HuH-7 (cell line): ENCODE measurements around the gene PPP2R3B.
"Not testable (repeated sequence)": the region's sequence is repeated elsewhere in the genome, so short reads cannot be mapped to it uniquely, and the experiment has no call there.

Experiments
- DNase-seq: peaks from one replicate; pipeline ENCODE4 v3.0.0; 2011; ENCODE audit warnings: low spot score

Gene PPP2R3B

DNA sequence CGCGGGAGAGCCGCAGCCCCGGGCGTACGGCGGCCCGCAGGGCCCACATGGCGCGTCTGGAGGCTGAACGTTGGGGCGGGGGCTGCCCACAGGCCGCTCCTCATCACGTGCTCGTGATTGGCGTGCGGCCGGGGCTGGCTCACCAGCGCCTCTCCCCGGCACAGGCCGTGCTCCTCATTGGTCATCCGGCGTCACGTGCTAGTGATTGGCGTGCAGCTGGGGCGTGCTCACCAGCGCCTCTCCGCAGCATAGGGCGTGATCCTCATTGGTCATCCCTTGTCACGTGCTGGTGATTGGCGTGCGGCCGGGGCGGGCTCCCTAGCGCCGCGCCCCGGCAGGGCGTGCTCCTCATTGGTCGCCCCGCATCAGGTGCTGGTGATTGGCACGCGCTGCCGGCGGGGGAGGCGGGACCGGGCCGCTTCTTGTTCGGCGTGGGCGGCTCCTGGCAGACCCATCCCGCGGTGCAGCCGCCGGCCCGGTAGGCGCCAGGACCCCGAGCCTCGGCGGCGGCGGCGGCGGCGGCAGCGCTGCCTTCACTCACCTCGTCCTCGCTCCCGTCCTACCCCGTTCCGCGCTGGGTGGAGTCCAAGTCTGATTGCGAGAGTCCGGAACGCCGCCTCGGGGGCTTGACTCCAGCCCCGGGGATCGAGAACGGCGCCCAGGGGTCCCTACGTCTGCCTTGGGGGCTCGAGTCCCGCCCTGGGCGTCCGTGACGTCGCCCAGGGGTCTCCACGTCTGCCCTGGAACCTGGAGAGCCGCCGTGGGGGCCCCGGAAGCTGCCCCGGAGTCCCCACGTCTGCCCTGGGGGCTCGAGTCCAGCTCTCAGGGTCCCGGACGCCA is 67.7 kb downstream of the PPP2R3B start, which contains the start of gene GTPBP6:
Gene GTPBP6 (minus strand): TSS at position 58 of the 840 bp plus-strand sequence. CDS start 9 bp downstream, at position 49.
- DNase-seq, result peak; percentile 85

DNA sequence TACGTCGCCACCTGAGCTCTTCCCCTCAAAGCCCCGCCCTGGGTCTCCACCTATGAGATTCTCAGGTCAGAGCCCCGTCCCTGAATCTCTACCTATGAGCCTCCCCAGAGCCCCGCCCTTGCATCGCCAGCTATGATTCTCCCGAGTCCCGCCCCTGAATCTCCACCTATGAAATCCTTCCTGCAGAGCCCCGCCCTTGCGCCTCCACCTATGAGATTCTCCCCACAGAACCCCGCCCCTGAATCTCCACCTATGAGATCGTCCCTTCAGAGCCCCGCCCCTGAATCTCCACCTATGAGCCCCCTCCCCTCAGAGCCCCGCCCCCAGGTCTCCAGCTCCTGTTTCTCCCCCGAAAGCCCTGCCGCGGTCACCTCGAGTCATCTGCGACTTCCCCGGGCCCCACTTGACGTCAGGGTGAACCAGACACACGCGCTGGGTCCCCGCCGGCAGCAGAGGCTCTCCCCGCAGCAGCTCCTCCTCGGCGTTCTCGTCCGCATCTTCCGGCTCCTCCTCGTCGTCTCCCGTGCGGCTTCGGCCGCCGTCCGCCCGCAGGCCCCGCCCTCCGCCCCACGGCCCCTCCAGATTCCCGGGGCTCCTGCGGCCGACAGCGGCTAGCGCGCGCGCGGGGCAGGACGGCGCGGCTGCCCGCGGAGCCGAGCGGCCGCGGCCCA is 68.5 kb downstream of the PPP2R3B start:
- no peak for DNase-seq

DNA sequence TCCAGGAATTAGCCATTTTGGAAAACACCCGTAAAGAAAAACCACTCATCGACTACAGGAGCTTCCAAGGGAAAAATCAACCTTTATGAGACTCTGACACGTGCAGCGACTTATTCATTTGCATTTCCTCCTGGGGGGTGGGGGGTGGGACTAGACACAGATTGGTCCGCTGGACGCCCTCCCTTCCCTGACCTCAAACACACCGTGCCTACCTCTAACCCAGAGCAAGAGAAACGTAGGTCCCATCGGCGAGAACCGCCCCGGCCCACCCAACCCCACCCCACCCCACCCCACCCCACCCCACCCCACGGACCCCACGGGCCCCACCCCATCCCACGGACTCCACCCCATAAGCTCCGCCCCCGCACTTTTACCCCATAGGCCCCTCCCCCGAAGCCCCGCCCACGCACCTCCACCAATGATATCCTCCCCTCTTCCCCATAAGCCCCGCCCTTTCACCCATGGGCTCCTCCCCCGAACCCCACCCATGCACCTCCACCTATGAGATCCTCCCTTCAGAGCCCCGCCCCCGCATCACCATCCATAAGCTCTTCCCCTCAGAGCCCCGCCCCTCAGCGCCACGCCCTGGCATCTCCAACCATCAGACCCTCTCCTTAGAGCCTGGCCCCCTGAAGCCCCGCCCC is 69.2 kb downstream of the PPP2R3B start:
- DNase-seq, result peak; percentile 73

DNA sequence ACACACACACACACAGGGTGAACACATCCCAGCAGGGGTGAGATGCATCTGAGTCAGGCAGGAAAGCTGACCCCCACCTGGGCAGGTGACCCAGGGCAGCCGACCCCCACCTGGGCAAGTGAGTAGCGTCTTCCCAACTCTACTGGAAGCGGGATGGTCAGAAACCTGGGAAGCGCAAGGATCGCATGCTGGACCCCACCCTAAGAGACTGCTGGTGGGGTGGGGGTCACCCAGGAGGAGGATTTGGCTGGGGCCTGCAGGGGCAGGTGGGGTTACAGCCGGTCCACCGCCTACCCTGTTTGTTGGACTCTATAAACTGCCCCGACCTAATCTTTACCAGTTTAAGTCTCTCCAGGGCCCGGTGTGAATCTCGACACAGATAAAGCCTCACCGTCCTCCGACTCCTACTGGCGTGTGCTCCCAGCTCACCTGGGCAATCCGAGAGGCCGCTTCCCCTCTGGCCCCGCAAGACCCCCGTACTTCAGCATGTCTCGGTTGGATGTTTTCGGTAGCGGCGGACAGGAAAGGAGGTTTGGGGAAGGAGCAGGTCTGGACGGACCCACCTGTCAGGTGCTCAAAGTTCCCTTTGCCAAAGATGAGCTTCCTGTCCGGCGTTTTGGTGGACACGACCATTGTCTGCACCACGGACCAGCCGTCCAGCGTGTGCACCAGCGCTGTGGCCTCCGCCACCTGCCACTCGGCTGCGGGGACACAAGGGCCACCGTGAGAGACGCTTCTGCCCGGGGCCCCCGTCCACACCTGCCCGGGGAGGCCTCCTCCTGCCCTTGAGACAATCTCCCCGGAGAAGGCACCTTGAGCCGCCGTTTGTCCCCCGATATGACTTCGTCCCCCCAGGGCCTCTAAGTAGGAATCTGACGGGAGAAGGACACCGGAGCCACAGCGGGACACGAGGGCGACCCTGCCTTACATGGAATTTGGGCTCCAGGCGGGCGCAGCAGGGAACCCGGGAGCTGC is 70.1 kb downstream of the PPP2R3B start:
- DNase-seq, result no peak

DNA sequence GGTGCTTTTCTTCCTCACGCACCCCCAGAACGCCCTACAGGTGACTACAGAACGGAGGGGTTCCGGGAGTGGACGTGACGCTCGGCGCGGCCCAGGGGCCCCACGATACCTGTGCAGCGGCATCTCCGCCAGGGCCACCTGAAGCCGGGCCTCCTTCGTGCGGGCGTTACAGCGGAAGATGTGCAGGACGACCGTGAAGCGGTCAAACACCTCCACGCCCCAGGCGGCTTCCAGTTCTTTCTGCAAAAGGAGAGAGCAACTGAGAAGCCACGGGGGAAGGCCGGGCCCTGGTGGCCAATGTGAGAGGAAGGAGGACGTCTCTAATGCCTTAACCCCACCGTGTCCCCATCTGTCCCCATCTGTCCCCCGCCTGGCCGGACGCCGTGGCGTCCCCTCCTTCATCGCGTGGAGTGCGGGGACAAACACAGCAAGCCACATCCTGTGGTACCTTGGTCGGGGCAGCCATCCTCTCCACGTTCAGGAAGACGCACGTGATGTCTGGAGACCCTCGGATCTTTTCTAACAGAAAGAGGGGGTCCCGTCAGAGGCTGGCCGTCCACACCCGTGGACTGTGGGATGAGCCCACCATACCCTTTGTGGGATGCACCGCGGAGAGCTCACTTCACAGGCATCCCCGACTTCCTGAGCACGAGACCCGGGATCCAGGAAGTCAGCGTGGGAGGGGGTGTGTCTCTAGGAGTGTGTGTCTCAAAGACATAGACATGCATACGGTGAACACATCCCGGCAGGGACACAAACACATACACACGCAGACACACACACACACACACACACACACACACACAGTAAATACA is 71.7 kb downstream of the PPP2R3B start:
- no peak for DNase-seq

DNA sequence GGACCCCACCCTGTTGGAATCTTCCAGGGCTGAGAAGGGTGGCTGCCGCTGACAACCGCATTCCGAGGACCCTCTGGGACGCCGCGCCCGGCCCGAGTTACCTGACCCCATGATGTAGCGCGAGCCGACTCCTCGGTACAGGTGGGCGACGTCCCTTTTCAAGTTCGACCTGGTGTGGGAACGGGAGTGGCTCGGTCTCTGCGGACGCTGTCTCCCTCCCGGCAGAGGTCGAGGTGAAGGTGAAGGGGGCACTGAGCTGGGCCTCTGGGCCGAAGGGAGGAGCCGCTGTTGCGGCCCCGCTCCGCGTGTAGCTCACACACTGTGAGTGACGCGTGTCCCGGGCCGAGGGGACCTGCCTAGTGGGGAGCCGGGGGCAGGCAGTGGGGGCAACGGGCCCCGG is 72.7 kb downstream of the PPP2R3B start:
- no peak for DNase-seq

DNA sequence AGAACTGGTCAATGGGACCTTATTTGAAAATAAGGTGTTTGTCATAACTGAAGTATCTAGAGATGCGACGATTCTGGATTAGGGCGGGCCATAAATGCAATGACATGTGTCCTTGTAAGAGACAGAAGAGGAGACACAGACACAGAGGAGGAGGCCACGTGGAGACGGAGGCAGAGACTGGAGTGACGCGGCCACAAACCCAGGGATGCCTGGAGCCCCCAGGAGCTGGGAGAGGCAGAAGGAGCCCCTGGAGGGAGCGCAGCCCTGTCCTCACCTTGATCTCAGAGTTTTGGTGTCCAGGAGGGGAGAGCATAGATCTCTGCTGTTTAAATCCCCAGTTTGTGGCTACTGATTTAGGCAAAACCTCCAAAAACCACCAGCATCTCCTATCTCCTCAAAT is 73.2 kb downstream of the PPP2R3B start:
- DNase-seq, result no peak

DNA sequence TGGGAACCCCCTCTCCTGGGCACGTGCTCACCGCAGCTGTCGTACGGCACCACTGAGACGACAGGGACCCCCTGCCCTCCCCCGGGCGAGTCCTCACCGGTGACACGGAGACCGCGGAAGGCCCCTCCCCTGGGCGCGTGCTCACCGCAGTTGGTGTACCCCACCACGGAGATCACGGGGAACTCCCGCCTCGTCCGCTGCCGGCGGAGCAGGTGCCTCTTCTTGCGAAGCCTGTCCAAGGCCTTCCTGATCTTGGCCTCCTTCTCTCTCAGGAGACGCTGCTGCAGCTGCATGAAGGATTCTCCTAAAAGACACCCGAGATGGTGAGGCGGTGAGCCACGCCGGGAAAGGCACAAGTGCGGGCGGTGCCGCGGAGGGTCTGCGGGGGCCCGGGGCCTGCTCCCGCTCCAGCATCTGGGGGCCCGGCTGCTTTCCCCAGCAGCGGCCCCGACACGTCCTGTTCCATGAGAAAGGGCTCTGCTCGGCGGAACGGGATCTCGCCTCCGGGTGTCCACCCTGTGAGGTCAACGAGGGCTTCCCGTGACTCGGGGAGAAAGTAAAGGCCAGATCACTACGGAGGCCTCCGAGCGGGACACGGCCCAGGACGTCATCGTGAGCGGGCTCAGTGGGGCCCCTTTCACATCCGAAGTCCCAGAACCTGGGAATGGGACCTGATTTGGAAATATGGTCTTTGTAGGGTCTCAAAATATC is 73.9 kb downstream of the PPP2R3B start:
- no peak for DNase-seq

DNA sequence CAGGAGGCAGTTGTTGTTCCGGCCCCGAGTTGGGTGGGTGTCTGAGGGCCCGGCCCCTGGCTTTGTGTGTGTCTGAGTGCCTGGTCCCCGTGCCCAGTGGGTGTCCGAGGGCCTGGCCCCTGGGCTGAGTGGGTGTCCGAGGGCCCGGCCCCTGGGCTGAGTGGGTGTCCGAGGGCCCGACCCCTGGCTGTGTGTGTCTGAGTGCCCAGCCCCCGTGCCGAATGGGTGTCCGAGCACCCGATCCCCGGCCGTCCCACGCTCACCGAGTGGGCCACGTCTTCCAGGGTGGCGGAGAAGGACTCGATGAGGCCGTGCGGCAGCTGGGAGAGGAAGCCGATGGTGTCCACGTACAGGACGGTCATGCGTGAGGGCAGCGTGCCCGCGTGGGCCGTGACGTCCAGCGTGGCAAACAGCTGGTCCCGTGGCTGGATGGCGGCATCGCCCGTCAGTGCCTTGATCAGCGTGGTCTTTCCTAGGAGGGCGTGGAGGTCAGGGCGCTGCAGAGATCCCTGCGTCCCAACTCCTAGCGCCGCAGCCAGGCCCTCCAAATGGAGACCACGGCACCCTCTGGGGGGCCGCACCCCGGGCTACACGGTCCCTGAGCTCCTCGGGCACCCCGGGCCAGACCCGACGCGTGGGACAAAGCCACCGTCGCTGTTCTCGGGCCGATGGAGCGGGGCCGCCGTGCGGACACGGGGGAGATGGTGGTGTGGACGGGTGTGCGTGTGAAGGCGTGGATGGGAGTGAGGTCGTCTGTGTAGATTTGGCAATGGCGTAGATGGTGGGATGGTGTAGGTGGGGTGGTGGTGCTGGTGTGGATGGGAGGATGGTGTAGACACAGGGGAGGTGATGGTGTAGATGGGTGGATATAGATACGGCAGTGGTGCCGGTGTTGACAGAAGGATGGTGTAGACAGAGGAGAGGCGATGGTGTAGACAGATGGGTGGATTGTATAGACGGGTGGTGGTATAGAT is 75.3 kb downstream of the PPP2R3B start:
- no peak for DNase-seq

DNA sequence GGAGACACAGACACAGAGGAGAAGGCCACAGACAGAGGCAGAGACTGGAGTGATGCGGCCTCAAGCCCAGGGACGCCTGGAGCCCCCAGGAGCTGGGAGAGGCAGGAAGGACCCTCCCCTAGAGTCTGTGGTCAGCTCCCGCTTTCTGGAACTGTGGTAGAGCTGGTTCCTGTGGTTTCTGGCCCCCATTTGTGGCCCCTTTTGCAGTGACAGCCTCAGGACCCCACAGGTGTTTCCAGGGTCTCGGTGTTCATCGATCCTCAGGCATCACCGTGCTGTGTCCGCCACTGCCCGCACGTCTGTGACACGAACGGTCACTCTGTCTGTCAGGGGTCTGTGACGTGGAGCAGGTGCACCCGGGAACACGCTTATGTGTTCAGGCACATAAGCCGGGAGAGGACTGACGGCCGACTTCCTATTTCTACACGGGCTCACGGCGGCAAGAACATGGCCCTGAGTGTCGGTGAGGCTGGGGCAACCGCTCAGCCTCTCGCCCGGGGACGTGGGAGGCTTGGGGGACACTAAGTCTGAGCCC is 76.0 kb downstream of the PPP2R3B start:
- DNase-seq, result no peak

DNA sequence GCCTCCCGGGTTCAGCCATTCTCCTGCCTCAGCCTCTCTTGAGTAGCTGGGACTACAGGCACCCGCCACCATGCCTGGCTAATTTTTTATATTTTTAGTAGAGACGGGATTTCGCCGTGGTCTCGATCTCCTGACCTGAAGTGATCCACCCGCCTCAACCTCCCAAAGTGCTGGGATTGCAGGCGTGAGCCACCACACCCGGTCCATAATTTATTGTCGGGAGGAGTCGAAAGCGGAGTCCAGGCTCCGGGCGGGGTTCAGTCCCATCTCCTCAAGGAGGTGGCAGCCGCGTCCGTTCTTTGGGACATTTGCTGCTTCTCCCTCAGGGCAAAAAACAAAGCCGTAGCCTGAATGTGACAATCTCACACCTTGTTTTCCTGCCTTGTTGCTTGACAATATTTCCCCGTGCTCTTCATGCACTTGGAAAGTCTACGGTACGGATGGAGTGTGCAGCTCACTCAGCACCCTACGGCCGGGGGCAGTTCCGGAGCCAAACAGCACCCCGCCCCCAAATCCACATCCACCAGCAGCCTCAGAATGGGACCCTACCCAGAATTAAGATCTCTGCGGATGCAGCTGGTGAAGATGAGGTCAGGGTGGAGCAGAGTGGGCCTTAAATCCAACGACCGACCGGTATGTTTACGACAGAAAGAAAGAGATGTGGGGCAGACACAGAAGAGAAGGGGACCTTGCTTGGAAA is 77.7 kb downstream of the PPP2R3B start:
- DNase-seq, result no peak

DNA sequence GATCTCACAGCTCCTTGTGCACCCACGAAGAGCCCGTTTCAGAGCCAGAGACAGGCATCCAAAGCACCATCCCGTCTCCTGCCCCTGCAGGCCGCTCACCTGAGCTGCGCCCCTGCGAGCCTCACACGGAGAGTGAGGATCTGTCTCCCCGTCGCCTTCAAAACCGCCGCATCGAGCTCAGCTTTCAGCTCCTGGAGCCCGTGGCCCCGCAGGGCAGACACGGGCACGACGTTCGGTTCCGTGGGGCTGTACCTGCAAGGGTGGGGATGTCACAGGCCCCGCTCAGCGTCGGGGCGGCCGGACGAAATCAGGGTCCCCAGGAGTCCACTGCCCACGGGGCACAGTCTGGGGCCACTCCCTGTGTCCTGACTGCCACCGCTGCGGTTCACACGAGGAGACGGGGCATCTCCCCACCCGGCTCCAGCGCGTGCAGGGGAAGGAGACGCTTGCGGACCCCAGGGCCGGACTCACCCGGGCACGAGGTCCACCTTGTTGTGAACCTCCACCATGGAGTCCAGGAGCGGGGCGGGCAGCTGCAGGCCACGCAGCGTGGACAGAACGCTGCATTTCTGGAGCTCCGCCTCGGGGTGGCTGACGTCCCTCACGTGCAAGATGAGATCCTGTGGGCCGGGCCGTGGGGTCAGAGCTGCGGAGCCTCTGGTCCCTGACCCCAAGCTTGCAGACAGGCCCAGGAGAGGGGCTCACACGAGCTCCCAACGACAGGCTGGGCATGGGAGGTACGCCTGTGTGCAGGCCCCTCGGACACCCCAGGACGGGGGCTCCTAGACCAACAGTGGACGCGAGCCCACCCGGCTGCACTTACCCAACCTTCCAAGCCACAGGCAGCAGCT is 79.2 kb downstream of the PPP2R3B start:
- no peak for DNase-seq

DNA sequence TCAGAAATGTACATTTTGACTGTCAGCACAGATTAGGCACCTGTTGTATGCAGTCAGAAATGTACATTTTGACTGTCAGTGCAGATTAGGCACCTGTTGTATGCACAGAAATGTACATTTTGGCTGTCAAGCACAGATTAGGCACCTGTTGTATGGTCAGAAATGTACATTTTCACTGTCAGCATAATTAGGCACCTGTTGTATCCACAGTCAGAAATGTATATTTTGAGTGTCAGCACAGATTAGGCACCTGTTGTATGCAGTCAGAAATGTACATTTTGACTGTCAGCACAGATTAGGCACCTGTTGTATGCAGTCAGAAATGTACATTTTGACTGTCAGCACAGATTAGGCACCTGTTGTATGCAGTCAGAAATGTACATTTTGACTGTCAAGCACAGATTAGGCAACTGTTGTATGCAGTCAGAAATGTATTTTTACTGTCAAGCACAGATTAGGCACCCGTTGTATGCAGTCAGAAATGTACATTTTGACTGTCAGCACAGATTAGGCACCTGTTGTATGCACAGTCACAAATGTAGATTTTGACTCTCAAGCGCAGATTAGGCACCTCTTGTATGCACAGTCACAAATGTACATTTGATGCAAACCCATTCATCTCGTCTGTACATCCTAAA is 80.0 kb downstream of the PPP2R3B start:
- DNase-seq, result not testable (repeated sequence)

DNA sequence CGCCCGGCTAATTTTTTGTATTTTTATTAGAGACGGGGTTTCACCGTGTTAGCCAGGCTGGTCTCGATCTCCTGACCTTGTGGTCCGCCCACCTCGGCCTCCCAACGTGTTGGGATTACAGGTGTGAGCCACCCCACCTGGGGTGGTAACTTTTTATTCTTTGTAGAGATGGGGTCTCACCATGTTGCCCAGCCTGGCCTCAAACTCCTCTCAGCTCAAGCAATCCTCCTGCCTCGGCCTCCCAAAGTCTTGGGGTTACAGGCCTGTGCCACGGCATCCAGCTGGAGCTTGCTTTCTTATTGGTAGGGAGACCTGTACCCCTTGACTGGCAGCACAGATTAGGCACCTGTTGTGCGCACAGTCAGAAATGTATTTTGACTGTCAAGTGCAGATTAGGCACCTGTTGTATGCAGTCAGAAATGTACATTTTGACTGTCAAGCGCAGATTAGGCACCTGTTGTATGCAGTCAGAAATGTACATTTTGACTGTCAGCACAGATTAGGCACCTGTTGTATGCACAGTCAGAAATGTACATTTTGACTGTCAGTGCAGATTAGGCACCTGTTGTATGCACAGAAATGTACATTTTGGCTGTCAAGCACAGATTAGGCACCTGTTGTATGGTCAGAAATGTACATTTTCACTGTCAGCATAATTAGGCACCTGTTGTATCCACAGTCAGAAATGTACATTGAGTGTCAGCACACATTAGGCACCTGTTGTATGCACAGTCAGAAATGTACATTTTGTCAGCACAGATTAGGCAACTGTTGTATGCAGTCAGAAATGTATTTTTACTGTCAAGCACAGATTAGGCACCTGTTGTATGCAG is 80.7 kb downstream of the PPP2R3B start:
- not testable (repeated sequence) for DNase-seq

DNA sequence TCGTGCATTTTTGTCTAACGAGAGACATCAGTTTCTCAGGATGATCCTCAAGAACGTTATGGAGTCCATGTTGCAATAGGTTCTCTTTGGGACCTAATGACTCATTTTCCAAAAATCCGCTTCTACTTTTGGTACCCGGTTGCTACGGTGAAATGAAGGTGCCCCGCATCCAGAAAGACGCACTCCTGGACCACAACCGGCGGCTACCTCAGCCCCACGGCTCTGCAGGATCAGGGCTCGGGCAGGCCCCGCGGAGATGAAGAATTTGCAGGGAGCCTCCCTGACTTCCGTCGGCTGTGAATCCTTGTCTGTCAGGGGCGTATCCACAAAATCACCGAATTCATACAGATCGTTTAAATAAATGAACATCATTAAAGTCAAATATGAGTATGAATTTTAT is 83.7 kb downstream of the PPP2R3B start:
- DNase-seq, result no peak

DNA sequence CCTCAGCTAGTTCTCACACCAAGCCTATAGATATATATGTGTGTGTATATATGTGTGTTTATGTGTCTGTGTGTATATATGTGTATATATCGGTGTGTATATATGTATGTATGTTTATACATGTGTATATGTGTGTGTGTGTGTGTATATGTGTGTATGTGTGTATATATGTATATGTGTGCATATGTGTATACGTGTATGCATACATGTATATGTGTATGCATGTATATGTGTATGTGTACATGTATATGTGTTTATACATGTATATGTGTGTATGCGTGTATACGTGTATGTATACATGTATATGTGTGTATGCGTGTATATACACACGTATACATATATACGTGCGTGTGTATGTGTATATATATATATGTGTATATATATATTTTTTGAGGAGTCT is 86.4 kb downstream of the PPP2R3B start:
- DNase-seq, result no peak
